ENCODE results near the gene CHI3L2.

CHI3L2 gene

DNA sequence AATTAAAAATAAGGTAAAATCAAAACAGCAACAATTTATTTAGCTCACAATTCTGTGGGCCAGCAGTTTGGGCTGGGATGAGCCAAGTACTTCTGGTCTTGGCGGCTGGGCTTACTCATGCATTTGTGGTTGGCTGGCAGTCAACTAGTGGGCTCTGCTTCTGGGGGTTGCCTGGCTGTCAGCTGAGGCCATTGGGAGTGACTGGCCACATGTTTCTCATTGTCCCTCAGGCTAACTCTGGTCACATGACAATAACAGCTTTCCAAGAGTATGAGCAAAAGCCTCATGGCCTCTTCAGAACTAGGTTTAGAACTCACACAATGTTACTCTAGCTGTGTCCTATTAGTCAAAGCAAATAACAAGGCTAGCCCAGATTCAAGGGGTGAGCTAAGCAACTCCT lies 47.6 kb downstream of the CHI3L2 start:
- H3K4me3 ChIP-seq (ENCODE audit: low read depth, low read length) = no peak overlapping the region
- TF ChIP-seq, protein P1, sequence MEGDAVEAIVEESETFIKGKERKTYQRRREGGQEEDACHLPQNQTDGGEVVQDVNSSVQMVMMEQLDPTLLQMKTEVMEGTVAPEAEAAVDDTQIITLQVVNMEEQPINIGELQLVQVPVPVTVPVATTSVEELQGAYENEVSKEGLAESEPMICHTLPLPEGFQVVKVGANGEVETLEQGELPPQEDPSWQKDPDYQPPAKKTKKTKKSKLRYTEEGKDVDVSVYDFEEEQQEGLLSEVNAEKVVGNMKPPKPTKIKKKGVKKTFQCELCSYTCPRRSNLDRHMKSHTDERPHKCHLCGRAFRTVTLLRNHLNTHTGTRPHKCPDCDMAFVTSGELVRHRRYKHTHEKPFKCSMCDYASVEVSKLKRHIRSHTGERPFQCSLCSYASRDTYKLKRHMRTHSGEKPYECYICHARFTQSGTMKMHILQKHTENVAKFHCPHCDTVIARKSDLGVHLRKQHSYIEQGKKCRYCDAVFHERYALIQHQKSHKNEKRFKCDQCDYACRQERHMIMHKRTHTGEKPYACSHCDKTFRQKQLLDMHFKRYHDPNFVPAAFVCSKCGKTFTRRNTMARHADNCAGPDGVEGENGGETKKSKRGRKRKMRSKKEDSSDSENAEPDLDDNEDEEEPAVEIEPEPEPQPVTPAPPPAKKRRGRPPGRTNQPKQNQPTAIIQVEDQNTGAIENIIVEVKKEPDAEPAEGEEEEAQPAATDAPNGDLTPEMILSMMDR (IDR thresholded peaks at IDR 0.05; ENCODE audit: low read depth, low read length) = no peak

DNA sequence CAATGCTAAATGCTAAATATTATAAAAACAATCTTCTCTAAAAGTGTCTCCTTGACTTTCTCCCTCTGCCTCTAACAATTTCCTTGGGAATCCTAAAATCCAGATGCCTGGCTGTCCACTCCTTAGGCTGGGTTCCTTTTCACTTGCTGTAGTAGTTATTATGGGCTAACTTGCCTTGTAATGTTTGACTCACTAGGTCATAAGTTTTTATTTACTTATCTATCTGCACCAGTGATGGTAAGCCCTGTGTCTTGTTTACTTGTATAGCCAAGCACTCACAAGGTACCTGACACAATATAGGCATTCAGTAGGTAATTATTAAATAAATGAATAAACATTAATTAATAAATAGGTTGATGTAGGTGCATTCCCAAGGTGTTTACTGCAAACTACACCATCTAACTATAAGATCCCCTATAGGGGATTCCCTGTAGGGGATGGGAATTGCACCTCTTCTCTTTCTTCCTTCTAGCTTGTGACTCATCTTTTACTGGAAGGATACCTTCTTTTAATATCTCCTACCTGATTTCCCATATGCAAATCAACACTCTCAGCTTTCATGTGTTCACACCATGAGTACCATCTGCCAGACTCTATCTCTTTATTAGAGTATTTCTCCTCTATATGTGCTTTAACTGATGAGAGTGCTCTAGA lies 48.4 kb downstream of the CHI3L2 start:
- TF ChIP-seq, protein P1 (IDR thresholded peaks at IDR 0.05; ENCODE audit: low read depth, low read length) = no peak
- H3K4me3 ChIP-seq (ENCODE audit: low read depth, low read length) = no peak overlapping the region

DNA sequence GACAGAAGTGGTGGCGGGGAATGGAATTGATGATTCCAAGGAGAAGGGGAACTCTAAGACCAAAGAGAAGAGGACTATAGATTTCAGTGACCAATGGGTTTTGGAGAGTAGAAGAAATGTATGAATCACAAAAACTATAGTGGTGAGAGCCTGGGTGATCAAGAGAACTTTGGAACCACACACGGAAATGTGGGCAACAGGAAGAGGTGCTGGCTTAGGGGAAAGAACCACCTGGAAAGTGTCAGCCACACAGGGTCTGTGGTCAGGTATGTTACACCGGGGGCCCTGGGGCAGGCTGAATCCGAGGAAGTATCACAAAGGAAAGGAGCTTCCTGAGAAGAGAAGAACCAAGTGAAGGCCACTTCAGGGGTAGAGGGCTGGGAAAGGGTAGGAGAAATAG lies 51.6 kb downstream of the CHI3L2 start:
- no peak overlapping the region for H3K4me3 ChIP-seq (ENCODE audit: low read depth, low read length)
- TF ChIP-seq, protein P1 (IDR thresholded peaks at IDR 0.05; ENCODE audit: low read depth, low read length) = no peak

DNA sequence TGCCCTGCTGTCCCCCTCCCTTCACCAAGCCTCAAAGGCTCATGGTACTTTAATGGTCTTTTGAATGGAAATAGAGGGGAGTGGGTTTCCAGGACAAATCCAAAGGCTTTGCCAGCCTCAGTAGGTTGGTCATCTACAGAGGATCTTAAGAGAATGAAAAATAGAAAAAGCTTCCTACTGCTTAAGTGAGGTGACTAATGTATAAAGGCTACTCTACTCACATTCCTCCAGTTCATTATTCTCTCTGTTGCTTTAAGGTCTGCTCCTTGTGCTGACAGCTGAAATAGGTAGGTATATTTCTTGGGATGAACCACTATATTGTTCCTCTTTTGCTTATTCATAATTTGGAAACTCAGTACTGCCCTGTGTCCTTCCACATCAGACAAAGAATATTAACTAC lies 52.8 kb downstream of the CHI3L2 start:
- H3K4me3 ChIP-seq (ENCODE audit: low read depth, low read length) = no peak overlapping the region
- TF ChIP-seq, protein P1 (IDR thresholded peaks at IDR 0.05; ENCODE audit: low read depth, low read length) = no peak

DNA sequence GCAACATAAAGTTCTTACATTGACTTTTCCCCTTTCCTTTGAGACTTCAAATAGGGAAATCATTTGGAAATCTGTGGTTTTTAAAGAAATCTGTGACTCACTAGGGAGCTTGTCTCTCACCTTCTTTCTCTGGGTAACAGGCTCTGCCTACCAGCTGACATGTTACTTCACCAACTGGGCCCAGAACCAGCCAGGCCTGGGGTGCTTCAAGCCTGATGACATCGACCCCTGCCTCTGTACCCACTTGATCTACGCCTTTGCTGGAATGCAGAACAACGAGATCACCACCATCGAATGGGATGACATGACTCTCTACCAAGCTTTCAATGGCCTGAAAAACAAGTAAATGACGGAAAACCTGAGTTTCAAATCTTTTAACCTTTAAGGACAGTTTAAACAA lies 53.9 kb downstream of the CHI3L2 start:
- H3K4me3 ChIP-seq (ENCODE audit: low read depth, low read length) = no peak overlapping the region
- TF ChIP-seq, protein P1 (IDR thresholded peaks at IDR 0.05; ENCODE audit: low read depth, low read length) = no peak

DNA sequence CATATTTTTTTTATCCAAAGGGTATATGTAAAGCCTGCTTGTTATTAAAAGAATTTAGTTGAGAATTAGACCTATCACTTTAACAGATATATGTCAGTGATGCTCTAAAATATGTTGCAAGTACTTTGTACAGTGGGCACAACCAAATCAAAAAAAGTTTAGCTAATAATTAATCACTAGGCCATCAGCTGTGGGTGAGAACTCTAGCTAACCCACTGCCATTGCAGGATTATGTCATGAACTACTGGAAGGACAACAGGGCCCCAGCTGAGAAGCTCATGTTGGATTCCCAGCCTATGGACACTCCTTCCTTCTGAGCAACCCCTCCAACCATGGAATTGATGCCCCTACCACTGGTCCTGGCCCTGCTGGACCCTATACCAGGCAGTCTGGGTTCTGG lies 56.3 kb downstream of the CHI3L2 start:
- no peak overlapping the region for H3K4me3 ChIP-seq (ENCODE audit: low read depth, low read length)
- TF ChIP-seq, protein P1 (IDR thresholded peaks at IDR 0.05; ENCODE audit: low read depth, low read length) = no peak

DNA sequence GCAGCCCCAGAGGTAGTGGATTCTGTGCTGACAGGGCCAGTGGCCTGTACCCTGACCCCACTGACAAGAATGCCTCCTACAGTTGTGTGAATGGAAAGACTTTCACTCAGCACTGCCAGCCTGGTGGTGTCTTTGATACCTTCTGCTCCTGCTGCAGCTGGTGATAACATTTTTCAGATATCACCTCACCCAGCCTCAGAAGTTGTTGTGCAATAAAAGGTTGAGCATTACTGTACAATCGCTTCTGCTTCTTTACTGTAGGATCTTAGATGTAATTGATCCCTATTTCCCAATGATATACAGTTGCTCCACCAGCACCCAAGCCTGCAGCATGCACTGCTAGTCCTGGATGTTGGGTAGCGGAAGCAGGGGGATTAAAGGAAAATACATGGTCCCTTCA lies 58.4 kb downstream of the CHI3L2 start:
- no peak overlapping the region for H3K4me3 ChIP-seq (ENCODE audit: low read depth, low read length)
- TF ChIP-seq, protein P1 (IDR thresholded peaks at IDR 0.05; ENCODE audit: low read depth, low read length) = no peak

Data from WI38 (cell line).